Lower leg skin (tissue), 4 donors: Measurements from ENCODE around the gene KCTD16. TPM values are rescaled to one million over a fixed set of nuclear protein-coding genes. Genes with fewer than 3 reads are reported as not detected.

Source experiments
- DNase-seq, 2 donors: peaks; one replicate each; pipeline ENCODE4 v3.0.0-alpha.2; 2019; ENCODE audit warnings: low spot score in 2 of 2
- H3K4me3 ChIP-seq: fragments of 200-600 bp; sonication (generic); 2 replicates; pipeline ENCODE4 v1.5.1; 2017; ENCODE audit warnings: mild to moderate bottlenecking, low read depth; ENCODE audit not compliant: poor library complexity, severe bottlenecking
- POLR2A ChIP-seq, 2 donors: fragments of 450-650 bp; IDR thresholded peaks; one replicate each; pipeline ENCODE4 v1.6.1; 2016 to 2017; ENCODE audit warnings: antibody characterized with exemption in 2 of 2, mild to moderate bottlenecking in 1 of 2, moderate library complexity in 1 of 2
- WGBS, 2 donors: methylation state at CpG; one replicate each; pipeline ENCODE4 v1.1.5; 2018; 5-methylcytosine and 5-hydroxymethylcytosine counted together
- intact Hi-C: fragments of 100-400 bp; cut with DNase I; formaldehyde crosslinking; loops from one replicate; pipeline ENCODE4 v1.15.0; 2023; ENCODE audit warnings: low total_unique reads
- total RNA-seq, 4 donors: library from RNA; depleted of rRNA; stranded (reverse); fragments of >200 nt; gene quantifications; one replicate each; pipeline ENCODE4 v1.1.0, GENCODE V29; 2016
- TF ChIP-seq, protein P1 (sequence below), 3 donors: fragments of 450-650 bp; IDR thresholded peaks; one replicate each; pipeline ENCODE4 v1.5.1; 2016; ENCODE audit warnings: antibody characterized with exemption in 3 of 3, mild to moderate bottlenecking in 3 of 3, moderate library complexity in 2 of 3

KCTD16 gene
- total RNA-seq, 4 donors from 2014 or later = not detected

DNA sequence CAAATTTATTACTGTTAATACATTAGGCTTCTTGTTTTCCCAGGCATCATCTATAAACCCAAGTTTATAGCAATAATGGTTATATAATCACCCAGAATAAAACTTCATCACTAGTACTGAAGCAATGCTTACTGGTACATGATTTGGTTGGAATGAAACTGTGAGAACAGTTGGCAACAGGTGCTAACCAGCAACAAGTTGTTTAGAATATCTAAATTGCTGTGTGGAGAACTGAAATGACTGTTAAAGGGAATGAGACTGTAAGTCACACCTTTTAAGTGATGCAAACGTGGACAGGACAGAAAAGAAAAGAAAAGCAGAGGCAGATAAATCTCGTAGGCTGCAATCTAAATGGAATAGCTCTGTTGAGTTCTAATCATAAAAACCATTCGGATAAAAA lies 2.7 kb upstream of the KCTD16 start:
- DNase-seq = no peak
- intact Hi-C loops = no loop called here
- TF ChIP-seq POLR2A (IDR thresholded peaks at IDR 0.05) = no peak
- TF ChIP-seq, protein P1, sequence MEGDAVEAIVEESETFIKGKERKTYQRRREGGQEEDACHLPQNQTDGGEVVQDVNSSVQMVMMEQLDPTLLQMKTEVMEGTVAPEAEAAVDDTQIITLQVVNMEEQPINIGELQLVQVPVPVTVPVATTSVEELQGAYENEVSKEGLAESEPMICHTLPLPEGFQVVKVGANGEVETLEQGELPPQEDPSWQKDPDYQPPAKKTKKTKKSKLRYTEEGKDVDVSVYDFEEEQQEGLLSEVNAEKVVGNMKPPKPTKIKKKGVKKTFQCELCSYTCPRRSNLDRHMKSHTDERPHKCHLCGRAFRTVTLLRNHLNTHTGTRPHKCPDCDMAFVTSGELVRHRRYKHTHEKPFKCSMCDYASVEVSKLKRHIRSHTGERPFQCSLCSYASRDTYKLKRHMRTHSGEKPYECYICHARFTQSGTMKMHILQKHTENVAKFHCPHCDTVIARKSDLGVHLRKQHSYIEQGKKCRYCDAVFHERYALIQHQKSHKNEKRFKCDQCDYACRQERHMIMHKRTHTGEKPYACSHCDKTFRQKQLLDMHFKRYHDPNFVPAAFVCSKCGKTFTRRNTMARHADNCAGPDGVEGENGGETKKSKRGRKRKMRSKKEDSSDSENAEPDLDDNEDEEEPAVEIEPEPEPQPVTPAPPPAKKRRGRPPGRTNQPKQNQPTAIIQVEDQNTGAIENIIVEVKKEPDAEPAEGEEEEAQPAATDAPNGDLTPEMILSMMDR (IDR thresholded peaks at IDR 0.05) = no peak
- H3K4me3 ChIP-seq = no peak overlapping the region
- 73 to 75% methylated on average over 3 of the region's 3 CpGs for whole genome bisulfite sequencing, 2 donors

DNA sequence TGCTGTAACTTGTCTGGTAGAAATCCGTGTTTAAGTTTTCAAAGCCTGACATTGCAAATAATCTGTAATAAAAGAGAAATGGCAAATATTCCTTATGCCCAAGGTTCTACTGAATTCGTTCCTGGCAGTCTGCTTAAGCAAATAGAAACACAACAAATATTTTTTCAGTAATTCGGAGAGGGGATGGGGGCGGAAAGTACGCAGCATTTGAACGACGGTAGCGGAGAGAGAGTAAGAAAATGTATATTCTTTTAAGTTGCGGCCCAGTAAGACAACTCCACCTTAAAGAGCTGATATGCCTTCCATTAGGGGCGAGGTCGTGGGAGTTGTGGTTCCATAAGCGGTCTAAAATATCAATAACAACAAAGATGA lies 783 bp upstream of the KCTD16 start:
- no peak for TF ChIP-seq POLR2A (IDR thresholded peaks at IDR 0.05)
- TF ChIP-seq, protein P1 (IDR thresholded peaks at IDR 0.05) = no peak

DNA sequence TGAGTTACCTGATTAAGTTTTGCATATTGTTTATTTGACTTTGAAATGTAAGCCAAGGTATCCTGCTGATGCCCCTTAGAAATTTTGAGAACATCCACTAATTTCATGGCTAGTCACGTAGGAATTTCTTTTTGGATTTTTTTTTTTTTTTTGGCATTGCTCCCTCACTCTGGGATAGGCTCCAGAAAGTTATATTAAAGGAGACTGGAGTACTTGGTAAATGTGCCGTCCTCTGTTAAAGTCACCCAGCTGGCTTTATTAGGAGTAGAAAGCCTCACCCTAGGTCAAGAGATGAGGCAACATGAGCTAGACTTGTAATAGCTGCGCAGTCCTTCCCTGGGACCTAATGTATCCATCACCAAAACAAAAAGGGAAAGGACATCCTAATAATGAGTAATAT lies 3.1 kb downstream of the KCTD16 start:
- 40 to 45% methylated on average over 3 of the region's 3 CpGs for WGBS, 2 donors
- intact Hi-C loops = no loop called here
- DNase-seq = no peak
- TF ChIP-seq POLR2A (IDR thresholded peaks at IDR 0.05) = no peak
- TF ChIP-seq, protein P1 (IDR thresholded peaks at IDR 0.05) = no peak
- no peak overlapping the region for H3K4me3 ChIP-seq

More for the DNA sequence above, 783 bp upstream of the KCTD16 start:
- intact Hi-C loops = no loop called here
- peak overlapping the region; percentile 79 for H3K4me3 ChIP-seq
- 0 to 2% methylated on average over 12 of the region's 12 CpGs for WGBS, 2 donors
- DNase-seq = no peak

DNA sequence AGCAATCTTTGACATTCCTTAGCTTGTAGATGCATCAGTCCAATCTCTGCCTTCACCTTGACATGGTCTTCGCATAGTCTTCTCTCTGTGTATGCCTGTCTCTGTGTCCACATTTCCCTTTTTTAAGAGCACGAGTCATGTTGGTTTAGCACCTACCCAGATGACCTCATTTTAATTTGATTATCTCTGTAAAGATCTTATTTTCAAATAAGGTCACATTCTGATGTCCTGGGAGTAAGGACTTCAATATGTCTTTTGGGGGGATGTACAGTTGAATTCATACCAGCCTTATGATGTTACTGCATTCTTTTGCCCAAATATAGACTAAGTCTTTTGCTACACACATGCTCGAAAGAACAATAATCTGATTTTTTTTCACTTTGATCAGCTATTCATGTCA lies 6.9 kb downstream of the KCTD16 start:
- no peak for DNase-seq
- WGBS, 2 donors = 79 to 87% methylated on average over 3 of the region's 3 CpGs
- H3K4me3 ChIP-seq = no peak overlapping the region
- TF ChIP-seq, protein P1 (IDR thresholded peaks at IDR 0.05) = no peak
- TF ChIP-seq POLR2A (IDR thresholded peaks at IDR 0.05) = no peak
- intact Hi-C loops = no loop called here

DNA sequence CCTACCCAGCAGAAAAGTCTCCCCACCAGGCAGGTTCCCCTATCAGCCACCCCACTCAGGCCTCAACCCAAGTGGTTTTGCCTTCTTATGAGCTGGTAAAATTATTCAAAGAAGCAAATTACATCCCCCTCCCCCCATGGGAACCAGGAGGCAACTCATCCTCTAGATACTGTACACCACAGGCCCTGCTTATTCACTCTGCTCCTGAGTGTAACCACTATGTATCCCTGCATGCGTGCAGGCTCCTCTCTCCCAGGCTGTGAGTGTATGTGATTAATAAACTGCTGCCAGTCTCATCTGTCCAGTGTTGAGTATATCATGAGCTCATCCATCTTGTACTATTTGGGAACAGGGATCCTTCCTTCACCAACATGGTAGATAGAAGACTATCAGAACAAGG lies 8.6 kb downstream of the KCTD16 start:
- intact Hi-C loops = no loop called here
- WGBS, 2 donors = 88 to 100% methylated on average over 1 of the region's 1 CpG
- no peak overlapping the region for H3K4me3 ChIP-seq
- DNase-seq = no peak
- no peak for TF ChIP-seq POLR2A (IDR thresholded peaks at IDR 0.05)
- TF ChIP-seq, protein P1 (IDR thresholded peaks at IDR 0.05) = no peak

DNA sequence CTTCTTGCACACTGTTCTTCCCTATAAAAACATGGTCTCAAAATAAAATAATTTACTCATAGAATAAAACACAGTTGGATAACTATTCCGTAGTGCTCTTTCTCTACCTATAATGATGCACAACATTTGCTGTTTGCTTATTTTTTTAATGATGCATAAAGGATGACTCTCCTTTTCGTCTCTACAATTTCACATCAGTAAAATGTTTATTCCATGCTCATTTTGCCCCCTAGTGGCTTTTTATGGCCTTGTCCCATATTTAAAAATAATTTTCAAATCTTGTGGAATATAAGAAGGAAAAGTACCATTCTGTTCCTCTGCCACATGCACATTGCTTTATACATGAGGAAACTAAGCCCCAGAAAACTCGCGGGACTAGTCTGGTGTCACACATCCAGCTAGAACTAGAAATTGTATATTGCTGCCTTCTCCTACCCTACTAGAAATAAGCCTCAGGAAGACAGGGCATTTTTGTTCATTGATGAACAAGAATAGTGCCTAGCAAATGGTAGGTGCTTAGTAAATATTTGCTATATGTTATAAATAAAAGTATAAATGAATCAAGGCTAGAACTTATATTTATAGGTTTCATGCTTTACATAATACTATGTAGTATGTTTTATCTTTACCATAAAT lies 12.7 kb downstream of the KCTD16 start:
- WGBS, 2 donors = 13 to 19% methylated on average over 4 of the region's 4 CpGs
- DNase-seq = no peak
- no peak for TF ChIP-seq POLR2A (IDR thresholded peaks at IDR 0.05)
- TF ChIP-seq, protein P1 (IDR thresholded peaks at IDR 0.05) = no peak
- intact Hi-C loops = no loop called here
- H3K4me3 ChIP-seq = no peak overlapping the region
